Peyer's patch (tissue), 4 donors: ENCODE results near the gene SPPL3.

Source experiments
- CTCF ChIP-seq, 6 experiments: fragments of 450-650 bp in 4 of 6; fragments of 200-600 bp in 2 of 6; sonication (generic) in 1 of 6; IDR thresholded peaks; one replicate each; pipeline ENCODE4 v1.5.1; 2017 to 2019; ENCODE audit warnings: antibody characterized with exemption in 6 of 6, mild to moderate bottlenecking in 3 of 6, moderate library complexity in 1 of 6
- POLR2A ChIP-seq, 2 donors: fragments of 450-650 bp; IDR thresholded peaks; one replicate each; pipeline ENCODE4 v1.5.1; 2017; ENCODE audit warnings: antibody characterized with exemption in 2 of 2, mild to moderate bottlenecking in 2 of 2, moderate library complexity in 2 of 2

- TF ChIP-seq CTCF (IDR thresholded peaks at IDR 0.05): no peak
- no peak for TF ChIP-seq POLR2A (IDR thresholded peaks at IDR 0.05)
Observed at GRCh38 chr12:120933786-120934185, 29.6 kb upstream of the SPPL3 start.
